Measurements from ENCODE around the gene NOC3L.
"Not testable (repeated sequence)": the region's sequence is repeated elsewhere in the genome, so short reads cannot be mapped to it uniquely, and the experiment has no call there.

The NOC3L gene

GRCh38 chr10:94398762-94399161, 36.0 kb upstream of the NOC3L start:
- no peak for TF ChIP-seq SPI1 (IDR thresholded peaks at IDR 0.05; ENCODE audit: borderline replicate concordance, low read depth)
- no peak for TF ChIP-seq POLR2AphosphoS5 (IDR thresholded peaks at IDR 0.05; ENCODE audit: low read depth)

GRCh38 chr10:94397549-94398370, 35.0 kb upstream of the NOC3L start:
- Histone ChIP-seq H3K27me3 (ENCODE audit: insufficient read depth, poor library complexity, severe bottlenecking) (peaks cover 23% of the 10 kb centered on the region), H3K4me3 (replicated peaks; ENCODE audit: insufficient read depth, low read length) (no peak overlapping the region), H3K27ac (replicated peaks) (no peak overlapping the region)
- no peak for TF ChIP-seq REST (IDR thresholded peaks at IDR 0.05; ENCODE audit: insufficient replicate concordance, low read depth)
- TF ChIP-seq CTCF (IDR thresholded peaks at IDR 0.05; ENCODE audit: insufficient read depth, low read length) = no peak
- no peak for TF ChIP-seq SPI1 (IDR thresholded peaks at IDR 0.05; ENCODE audit: borderline replicate concordance, low read depth)
- no peak for TF ChIP-seq POLR2AphosphoS5 (IDR thresholded peaks at IDR 0.05; ENCODE audit: low read depth)
- TF ChIP-seq GABPA (IDR thresholded peaks at IDR 0.05; ENCODE audit: low read depth) = no peak
- DNase-seq (ENCODE audit: low read depth in 1 of 2, low spot score in 1 of 2) = no peak

More at GRCh38 chr10:94398762-94399161, 36.0 kb upstream of the NOC3L start:
- DNase-seq (ENCODE audit: low read depth in 1 of 2, low spot score in 1 of 2) = no peak
- Histone ChIP-seq H3K4me3 (replicated peaks; ENCODE audit: insufficient read depth, low read length) (no peak overlapping the region), H3K27ac (replicated peaks) (no peak overlapping the region), H3K27me3 (ENCODE audit: insufficient read depth, poor library complexity, severe bottlenecking) (peaks cover 23% of the 10 kb centered on the region)

- not testable (repeated sequence) for H3K4me3 ChIP-seq (replicated peaks; ENCODE audit: insufficient read depth, low read length); DNase-seq (ENCODE audit: low read depth in 1 of 2, low spot score in 1 of 2); H3K27ac ChIP-seq (replicated peaks); H3K27me3 ChIP-seq (ENCODE audit: insufficient read depth, poor library complexity, severe bottlenecking)
Measured at GRCh38 chr10:94392117-94392516, 29.4 kb upstream of the NOC3L start.

GRCh38 chr10:94385733-94386132, 23.0 kb upstream of the NOC3L start:
- not testable (repeated sequence) for H3K27me3 ChIP-seq (ENCODE audit: insufficient read depth, poor library complexity, severe bottlenecking); DNase-seq (ENCODE audit: low read depth in 1 of 2, low spot score in 1 of 2); H3K4me3 ChIP-seq (replicated peaks; ENCODE audit: insufficient read depth, low read length); H3K27ac ChIP-seq (replicated peaks)

- H3K4me3 ChIP-seq (replicated peaks; ENCODE audit: insufficient read depth, low read length) = no peak overlapping the region
- TF ChIP-seq CTCF (IDR thresholded peaks at IDR 0.05; ENCODE audit: insufficient read depth, low read length) = no peak
- TF ChIP-seq SPI1 (IDR thresholded peaks at IDR 0.05; ENCODE audit: borderline replicate concordance, low read depth) = peak; percentile 30; the same call in 1 of the 2 replicates
- peak in 1 of 2 experiments; percentile 45 for DNase-seq (ENCODE audit: low read depth in 1 of 2, low spot score in 1 of 2)
- H3K27ac ChIP-seq (replicated peaks) = no peak overlapping the region
- no peaks in the 10 kb centered on the region for H3K27me3 ChIP-seq (ENCODE audit: insufficient read depth, poor library complexity, severe bottlenecking)
Measured at GRCh38 chr10:94383530-94383929, 20.8 kb upstream of the NOC3L start.

- no peak overlapping the region for H3K4me3 ChIP-seq (replicated peaks; ENCODE audit: insufficient read depth, low read length)
- DNase-seq (ENCODE audit: low read depth in 1 of 2, low spot score in 1 of 2) = no peak
- TF ChIP-seq POLR2AphosphoS5 (IDR thresholded peaks at IDR 0.05; ENCODE audit: low read depth) (no peak), GABPA (IDR thresholded peaks at IDR 0.05; ENCODE audit: low read depth) (no peak), REST (IDR thresholded peaks at IDR 0.05; ENCODE audit: insufficient replicate concordance, low read depth) (no peak), CTCF (IDR thresholded peaks at IDR 0.05; ENCODE audit: insufficient read depth, low read length) (no peak), SPI1 (IDR thresholded peaks at IDR 0.05; ENCODE audit: borderline replicate concordance, low read depth) (no peak)
- peaks cover 3% of the 10 kb centered on the region for H3K27me3 ChIP-seq (ENCODE audit: insufficient read depth, poor library complexity, severe bottlenecking)
- no peak overlapping the region for H3K27ac ChIP-seq (replicated peaks)
Measured at GRCh38 chr10:94376865-94377264, 14.1 kb upstream of the NOC3L start.
